ENCODE measurements around the gene CDC26. TPM values are rescaled to one million over a fixed set of nuclear protein-coding genes. Genes with fewer than 3 reads are reported as not detected.
A peak's percentile ranks its signal among the peaks of the same experiment; 100 is the strongest.
"Not testable (repeated sequence)": the region's sequence is repeated elsewhere in the genome, so short reads cannot be mapped to it uniquely, and the experiment has no call there.

Gene CDC26
- total RNA-seq, 1 experiment from 2014 or later: 74.6 TPM

DNA sequence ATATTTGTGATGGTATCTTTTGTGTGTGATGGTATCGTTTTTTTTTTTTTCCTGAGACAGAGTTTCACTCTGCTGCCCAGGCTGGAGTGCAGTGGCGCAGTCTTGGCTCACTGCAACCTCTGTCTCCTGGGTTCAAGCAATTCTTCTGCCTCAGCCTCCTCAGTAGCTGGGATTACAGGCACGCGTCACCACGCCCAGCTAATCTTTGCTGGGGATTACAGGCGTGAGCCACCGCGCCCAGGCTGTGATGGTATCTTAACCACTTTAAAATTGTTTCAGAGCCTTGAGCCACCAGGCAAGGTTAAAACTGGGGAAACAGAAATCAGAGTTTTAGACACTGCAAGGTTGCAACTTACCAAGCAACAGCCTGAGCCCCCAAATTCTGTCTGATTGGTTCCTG lies 20.9 kb upstream of the CDC26 start:
- DNase-seq (ENCODE audit: extremely low read depth, low read depth): not testable (repeated sequence)

DNA sequence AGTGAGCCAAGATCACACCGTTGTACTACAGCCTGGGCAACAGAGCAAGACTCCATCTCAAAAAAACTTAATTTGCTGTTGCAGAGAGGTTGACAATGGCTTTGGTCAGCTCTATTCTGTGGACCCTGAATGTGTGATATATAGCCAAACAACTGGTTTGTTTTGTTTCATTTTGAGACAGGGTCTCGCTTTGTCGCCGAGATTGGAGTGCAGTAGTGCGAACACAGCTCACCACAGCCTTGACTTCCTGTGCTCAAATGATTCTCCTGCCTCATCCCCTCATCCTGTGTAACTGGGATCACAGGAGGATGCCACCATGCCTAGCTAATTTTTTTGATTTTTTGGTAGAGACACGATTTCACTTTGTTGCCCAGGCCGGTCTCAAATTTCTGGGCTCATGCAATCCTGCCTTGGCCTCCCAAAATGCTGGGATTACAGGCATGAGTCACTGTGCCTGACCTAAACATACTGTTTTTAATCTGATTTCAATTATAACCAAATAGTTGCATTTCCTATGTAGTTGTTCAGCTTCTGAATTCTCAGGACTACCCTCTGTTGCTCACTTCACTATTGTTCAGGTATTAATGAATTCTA lies 18.0 kb upstream of the CDC26 start:
- no peak for DNase-seq (ENCODE audit: extremely low read depth, low read depth)

DNA sequence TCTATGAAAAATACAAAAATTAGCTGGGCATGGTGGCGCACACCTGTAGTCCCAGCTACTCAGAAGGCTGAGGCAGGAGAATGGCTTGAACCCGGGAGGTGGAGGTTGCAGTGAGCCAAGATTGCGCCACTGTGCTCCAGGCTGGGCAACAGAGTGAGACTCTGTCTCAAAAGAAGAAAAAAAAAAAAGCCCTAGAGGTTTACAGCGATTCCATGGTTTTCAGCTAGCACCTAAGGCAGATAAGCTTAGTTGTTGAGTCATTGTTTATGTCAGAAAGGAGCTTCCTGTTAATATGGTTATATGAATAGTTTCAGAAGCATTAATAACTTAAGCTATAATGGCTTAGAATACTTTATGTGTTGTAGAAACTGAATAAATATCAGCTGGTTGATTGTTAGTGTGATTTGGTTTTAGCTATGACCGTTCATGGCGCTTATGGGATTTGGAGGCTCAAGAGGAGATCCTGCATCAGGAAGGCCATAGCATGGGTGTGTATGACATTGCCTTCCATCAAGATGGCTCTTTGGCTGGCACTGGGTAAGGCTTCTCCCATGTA lies 14.8 kb upstream of the CDC26 start:
- no peak for DNase-seq (ENCODE audit: extremely low read depth, low read depth)

GRCh38 chr9:113289091-113289490 lies 13.7 kb upstream of the CDC26 start:
- DNase-seq (ENCODE audit: extremely low read depth, low read depth): no peak

- no peak for DNase-seq (ENCODE audit: extremely low read depth, low read depth)
Observed at GRCh38 chr9:113281356-113281755, 6.0 kb upstream of the CDC26 start.

DNA sequence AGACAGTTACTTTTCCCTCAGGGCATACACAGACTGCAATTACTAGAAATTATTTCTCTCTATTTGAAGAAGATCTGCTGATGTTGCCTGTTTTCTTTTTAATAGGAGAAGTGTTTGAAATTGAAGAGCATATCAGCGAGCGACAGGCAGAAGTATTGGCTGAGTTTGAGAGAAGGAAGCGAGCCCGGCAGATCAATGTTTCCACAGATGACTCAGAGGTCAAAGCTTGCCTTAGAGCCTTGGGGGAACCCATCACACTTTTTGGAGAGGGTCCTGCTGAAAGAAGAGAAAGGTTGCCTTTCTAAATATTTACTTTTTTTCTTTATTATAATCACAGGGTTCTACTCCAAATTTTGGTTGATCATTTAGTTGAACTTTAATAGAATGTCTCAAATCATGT lies 3.5 kb upstream of the CDC26 start:
- DNase-seq (ENCODE audit: extremely low read depth, low read depth): no peak

DNA sequence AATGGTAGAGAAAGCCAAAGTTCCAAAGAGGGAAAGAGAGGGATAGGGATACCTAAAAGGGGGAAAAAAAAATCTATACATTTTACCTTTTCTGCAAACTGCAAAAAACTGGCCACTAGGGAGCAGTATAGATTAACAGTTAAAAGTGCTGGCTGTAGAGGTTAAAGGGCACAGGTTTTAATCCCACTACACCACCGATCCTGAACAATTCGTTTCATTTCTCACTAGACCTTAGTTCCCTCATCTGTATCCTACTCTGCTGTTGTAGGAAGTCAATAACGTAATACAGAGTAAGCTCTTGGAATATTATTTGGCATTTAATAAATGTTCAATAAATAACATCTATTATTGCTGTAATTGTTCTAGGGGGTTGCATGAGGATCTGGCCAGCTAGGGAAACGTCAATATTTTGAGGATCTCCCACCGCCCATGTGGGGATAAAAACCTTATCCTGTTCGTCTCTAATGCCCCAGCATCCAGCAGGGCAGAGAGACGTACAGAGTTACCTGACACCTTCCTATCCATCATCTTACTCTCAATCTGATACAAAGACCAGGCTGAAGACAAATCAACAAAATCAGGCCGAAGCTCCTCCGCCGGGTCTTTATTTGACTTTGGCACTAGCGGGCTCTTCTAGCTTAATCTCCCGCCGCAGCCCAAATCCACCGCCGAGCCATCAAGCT lies 757 bp downstream of the CDC26 start:
- DNase-seq (ENCODE audit: extremely low read depth, low read depth): peak; percentile 69

DNA sequence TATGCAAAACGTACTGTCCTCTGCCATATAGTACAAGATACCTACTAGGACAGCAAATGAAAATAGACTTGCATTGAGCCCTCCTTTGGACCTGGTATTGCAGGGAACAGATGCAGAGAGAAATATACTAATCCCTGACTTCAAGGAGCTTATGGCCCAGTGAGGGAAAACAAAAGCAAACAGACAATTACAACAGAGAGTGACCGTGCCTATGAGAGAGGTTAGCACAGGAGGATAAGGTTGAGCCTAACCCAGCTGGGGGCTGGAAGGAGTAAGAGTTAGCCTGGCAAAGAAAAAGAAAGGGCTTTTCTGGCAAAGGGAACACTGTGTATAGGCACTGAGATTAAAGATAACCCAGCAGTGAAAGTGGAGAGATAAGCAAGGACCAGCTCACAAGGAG lies 5.5 kb downstream of the CDC26 start:
- DNase-seq (ENCODE audit: extremely low read depth, low read depth): no peak

- no peak for DNase-seq (ENCODE audit: extremely low read depth, low read depth)
Observed at GRCh38 chr9:113269355-113269754, 6.0 kb downstream of the CDC26 start.

DNA sequence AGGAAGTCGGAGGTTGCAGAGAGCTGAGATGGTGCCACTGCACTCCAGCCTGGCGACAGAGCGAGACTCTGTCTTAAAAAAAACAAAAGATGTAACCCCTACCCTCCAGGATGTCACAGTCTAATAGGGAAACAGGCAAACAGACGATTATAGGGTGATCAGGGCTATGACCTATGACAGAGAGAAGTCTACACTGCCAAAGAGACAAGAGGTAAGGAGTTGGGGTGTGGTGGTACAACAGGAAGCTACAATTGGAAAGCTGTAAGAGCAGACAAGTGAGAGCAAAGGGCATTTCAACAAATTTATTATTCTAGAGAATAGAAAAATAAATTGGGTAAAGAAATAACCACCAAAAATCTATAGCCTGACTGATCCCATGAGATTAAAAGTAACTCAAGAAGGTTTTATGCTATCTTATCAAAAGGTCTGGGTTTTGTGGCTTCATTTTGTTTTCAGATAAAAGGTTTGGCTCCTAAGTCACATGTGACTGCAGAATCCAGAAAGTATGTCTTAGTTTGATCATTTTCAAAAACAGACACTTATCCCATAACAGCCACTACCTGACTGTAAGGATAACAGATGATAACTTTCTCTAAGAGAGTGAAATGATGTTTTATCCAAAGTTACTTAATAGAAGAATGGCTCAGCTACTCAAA lies 7.3 kb downstream of the CDC26 start:
- no peak for DNase-seq (ENCODE audit: extremely low read depth, low read depth)

DNA sequence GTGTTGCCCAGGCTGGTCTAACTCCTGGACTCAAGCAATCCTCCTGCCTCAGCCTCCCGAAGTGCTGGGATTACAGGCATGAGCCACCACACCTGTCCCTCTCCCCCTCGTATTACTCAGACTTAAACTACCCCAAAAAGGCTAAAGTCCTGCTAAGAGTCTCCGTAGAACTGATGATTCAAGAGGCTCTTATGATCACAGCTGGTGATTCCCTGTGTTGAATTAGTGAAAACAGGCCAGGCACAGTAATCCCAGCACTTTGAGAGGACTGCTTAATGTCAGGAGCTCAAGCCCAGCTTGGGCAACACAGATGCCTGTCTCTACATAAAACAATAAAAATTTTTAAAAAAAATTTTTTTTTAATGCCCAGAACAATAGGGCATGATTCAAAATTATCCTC lies 9.2 kb downstream of the CDC26 start:
- no peak for DNase-seq (ENCODE audit: extremely low read depth, low read depth)

GRCh38 chr9:113261917-113262671 lies 13.3 kb downstream of the CDC26 start:
- no peak for DNase-seq (ENCODE audit: extremely low read depth, low read depth)

- no peak for DNase-seq (ENCODE audit: extremely low read depth, low read depth)
Observed at GRCh38 chr9:113258282-113258681, 17.1 kb downstream of the CDC26 start.

- DNase-seq (ENCODE audit: extremely low read depth, low read depth): no peak
Observed at GRCh38 chr9:113257863-113258262, 17.5 kb downstream of the CDC26 start.

GRCh38 chr9:113255438-113255837 lies 19.9 kb downstream of the CDC26 start:
- DNase-seq (ENCODE audit: extremely low read depth, low read depth): no peak

GRCh38 chr9:113254991-113255390 lies 20.4 kb downstream of the CDC26 start:
- DNase-seq (ENCODE audit: extremely low read depth, low read depth): no peak

GRCh38 chr9:113250807-113251206 lies 24.6 kb downstream of the CDC26 start:
- no peak for DNase-seq (ENCODE audit: extremely low read depth, low read depth)

- DNase-seq (ENCODE audit: extremely low read depth, low read depth): not testable (repeated sequence)
Observed at GRCh38 chr9:113249661-113250060, 25.7 kb downstream of the CDC26 start.

DNA sequence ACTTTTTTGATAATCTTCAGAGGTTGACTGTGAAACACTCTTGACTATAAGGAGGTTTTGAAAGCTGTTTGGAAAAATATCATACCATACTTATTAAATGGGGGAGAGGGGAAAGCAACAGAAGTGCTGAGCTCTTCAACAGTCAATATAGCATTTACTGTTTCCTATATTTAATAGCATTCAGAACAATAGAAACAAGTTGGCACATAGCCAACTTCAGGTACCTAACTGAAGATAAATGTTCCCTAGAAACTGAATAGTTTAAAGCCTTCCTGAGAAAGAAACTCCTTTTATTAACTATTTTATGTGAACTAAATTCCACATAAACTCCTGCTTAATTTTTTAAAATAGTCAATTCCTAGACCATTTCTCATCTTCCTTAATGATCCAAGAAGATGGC lies 27.7 kb downstream of the CDC26 start:
- DNase-seq (ENCODE audit: extremely low read depth, low read depth): no peak

DNA sequence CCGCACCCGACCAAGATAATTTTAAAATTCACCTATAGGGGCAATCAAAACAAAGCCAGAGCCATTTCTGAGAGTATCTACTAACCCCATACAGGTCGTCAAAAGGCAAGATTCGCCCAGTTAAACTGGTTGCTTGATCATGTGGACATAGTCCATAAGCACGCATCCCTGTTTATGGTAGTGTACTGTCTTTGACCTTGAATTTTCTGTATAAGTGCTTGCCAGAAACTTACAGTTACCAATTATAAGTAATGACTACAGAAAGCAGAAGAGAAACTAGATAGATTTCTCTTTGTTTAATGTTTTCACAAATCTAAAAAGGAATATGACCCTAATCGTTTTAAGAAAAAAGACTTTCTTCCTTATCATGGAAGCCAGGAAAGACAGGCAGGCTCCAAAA lies 28.4 kb downstream of the CDC26 start:
- DNase-seq (ENCODE audit: extremely low read depth, low read depth): no peak

- DNase-seq (ENCODE audit: extremely low read depth, low read depth): no peak
Observed at GRCh38 chr9:113245894-113246293, 29.5 kb downstream of the CDC26 start.
